ENCODE results near the gene DDX1. TPM values are rescaled to one million over a fixed set of nuclear protein-coding genes. Genes with fewer than 3 reads are reported as not detected.

DDX1 gene
- total and polyA plus RNA-seq, 9 of the 15 experiments (the other 6 are each of a cell fraction or from before 2014, with no cell fraction given) = 116 to 277 (median 232) TPM

GRCh38 chr2:15560988-15561573 lies 30.6 kb upstream of the DDX1 start, which contains the start of gene NBAS (continued):
- TF ChIP-seq MLLT1 (IDR thresholded peaks at IDR 0.05) (peak in 1 of 2 experiments; percentile 17; a peak in 1 of 4 replicates), PRDM10 (IDR thresholded peaks at IDR 0.05; ENCODE audit: partially characterized antibody) (no peak), ZNF41 (CRISPR knock-in tag; conservative IDR thresholded peaks at IDR 0.05) (0 out of 2 replicates have a peak, but pooled peaks have one; percentile 6), CHD1 (IDR thresholded peaks at IDR 0.05; ENCODE audit: low read length) (no peak), LCOR (CRISPR knock-in tag; IDR thresholded peaks at IDR 0.05) (peak; percentile 50; the same call in 1 of the 2 replicates), ZBTB9 (CRISPR knock-in tag; IDR thresholded peaks at IDR 0.05) (peak; percentile 66; the same call in 1 of the 2 replicates), NCOA2 (IDR thresholded peaks at IDR 0.05; ENCODE audit: partially characterized antibody in 2 of 2) (peak in 1 of 2 experiments; percentile 53), AFF1 (IDR thresholded peaks at IDR 0.05; ENCODE audit: low read depth in 1 of 2, partially characterized antibody in 2 of 2) (peak in 1 of 2 experiments; percentile 76), NR2C1 (IDR thresholded peaks at IDR 0.05) (0 out of 2 replicates have a peak, but pooled peaks have one; percentile 11), NR2C1 (tag; IDR thresholded peaks at IDR 0.05) (no peak), YY1 (IDR thresholded peaks at IDR 0.05; ENCODE audit: borderline replicate concordance in 1 of 3, control insufficient read depth in 1 of 3, extremely low read depth in 1 of 3, insufficient read depth in 3 of 3, insufficient read length in 1 of 3, insufficient replicate concordance in 2 of 3, low read depth in 1 of 3, low read length in 2 of 3) (peak; percentile 72 to 99 (median 92)), BHLHE40 (IDR thresholded peaks at IDR 0.05; ENCODE audit: low read length) (peak; percentile 16; the same call in 1 of the 2 replicates), ARID3A (IDR thresholded peaks at IDR 0.05; ENCODE audit: borderline replicate concordance, low read depth, low read length) (0 out of 2 replicates have a peak, but pooled peaks have one; percentile 23)

All from K562 (cell line).